ENCODE data around the gene CDK14. TPM values are rescaled to one million over a fixed set of nuclear protein-coding genes. Genes with fewer than 3 reads are reported as not detected.
A peak's percentile ranks its signal among the peaks of the same experiment; 100 is the strongest.

The CDK14 gene
- total RNA-seq, 1 donor, result 41.0 TPM

GRCh38 chr7:90850066-90850465, 253.9 kb downstream of the CDK14 start:
- no peak overlapping the region for H3K4me3 ChIP-seq (ENCODE audit: low read depth, low read length)
- TF ChIP-seq, protein P1, sequence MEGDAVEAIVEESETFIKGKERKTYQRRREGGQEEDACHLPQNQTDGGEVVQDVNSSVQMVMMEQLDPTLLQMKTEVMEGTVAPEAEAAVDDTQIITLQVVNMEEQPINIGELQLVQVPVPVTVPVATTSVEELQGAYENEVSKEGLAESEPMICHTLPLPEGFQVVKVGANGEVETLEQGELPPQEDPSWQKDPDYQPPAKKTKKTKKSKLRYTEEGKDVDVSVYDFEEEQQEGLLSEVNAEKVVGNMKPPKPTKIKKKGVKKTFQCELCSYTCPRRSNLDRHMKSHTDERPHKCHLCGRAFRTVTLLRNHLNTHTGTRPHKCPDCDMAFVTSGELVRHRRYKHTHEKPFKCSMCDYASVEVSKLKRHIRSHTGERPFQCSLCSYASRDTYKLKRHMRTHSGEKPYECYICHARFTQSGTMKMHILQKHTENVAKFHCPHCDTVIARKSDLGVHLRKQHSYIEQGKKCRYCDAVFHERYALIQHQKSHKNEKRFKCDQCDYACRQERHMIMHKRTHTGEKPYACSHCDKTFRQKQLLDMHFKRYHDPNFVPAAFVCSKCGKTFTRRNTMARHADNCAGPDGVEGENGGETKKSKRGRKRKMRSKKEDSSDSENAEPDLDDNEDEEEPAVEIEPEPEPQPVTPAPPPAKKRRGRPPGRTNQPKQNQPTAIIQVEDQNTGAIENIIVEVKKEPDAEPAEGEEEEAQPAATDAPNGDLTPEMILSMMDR (IDR thresholded peaks at IDR 0.05; ENCODE audit: insufficient read depth, low read depth, low read length), result no peak
- no peak for DNase-seq (ENCODE audit: low read depth)

DNA sequence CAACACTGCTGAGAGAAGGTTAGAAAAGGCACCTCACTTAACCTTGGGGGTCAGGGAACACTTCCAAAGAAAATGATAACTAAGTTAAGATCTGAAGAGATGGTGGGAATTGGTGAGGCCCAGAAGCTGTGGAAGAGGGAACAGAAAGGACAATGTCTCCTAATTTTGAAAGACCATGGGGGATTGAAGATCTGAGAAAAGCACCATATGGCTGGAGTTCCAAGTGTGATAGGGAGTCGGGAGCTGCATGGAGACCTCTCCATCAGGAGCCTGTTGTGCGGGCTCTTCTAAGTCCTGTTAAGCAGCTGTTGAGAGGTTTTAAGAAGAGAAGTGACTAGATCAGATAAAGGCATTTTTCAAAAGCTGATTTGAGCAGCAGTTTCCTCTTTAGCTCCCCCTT, 254.3 kb downstream of the CDK14 start:
- TF ChIP-seq, protein P1 (IDR thresholded peaks at IDR 0.05; ENCODE audit: insufficient read depth, low read depth, low read length), result no peak
- no peak for DNase-seq (ENCODE audit: low read depth)
- no peak overlapping the region for H3K4me3 ChIP-seq (ENCODE audit: low read depth, low read length)

DNA sequence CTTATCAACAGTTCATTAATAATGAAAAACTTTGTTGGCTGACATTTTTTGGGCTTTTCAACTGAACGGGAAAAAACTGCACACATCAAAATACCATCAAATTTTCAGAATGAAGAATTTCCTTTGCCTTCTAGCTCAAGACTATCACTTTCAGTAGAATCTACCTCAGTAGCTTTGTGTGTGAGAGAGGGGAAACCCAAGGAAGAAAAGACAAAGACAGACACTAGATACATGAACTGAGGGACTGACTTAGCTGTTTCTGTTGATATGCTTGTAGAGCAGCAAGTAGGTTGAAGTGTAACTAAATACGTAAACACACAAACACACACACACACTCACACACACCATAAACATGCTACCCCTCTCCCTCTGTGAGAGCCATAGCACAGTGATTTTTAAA, 257.1 kb downstream of the CDK14 start:
- TF ChIP-seq, protein P1 (IDR thresholded peaks at IDR 0.05; ENCODE audit: insufficient read depth, low read depth, low read length), result no peak
- no peak for DNase-seq (ENCODE audit: low read depth)
- H3K4me3 ChIP-seq (ENCODE audit: low read depth, low read length), result no peak overlapping the region

GRCh38 chr7:90856351-90857070, 260.4 kb downstream of the CDK14 start:
- H3K4me3 ChIP-seq (ENCODE audit: low read depth, low read length), result no peak overlapping the region
- DNase-seq (ENCODE audit: low read depth), result peak; percentile 11
- TF ChIP-seq, protein P1 (IDR thresholded peaks at IDR 0.05; ENCODE audit: insufficient read depth, low read depth, low read length), result no peak

DNA sequence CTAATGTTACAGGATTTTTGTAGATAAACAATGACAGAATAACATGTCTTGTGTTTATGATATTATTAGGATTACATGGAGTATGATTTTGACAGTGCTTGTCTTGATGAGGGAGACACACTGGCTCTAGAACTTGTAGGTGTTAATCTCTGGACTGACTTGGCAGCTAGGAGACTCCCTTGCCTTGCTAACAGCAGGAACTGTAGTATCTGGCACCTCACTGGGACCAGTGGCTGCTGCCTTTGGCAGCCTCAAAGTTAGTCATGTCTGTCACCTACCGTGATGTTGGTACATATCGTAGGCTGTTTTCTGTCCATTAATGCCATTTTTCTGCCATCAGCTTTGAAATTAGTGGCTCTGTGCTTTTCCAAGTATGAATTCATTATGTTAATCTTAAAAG, 261.5 kb downstream of the CDK14 start:
- H3K4me3 ChIP-seq (ENCODE audit: low read depth, low read length), result no peak overlapping the region
- TF ChIP-seq, protein P1 (IDR thresholded peaks at IDR 0.05; ENCODE audit: insufficient read depth, low read depth, low read length), result no peak
- no peak for DNase-seq (ENCODE audit: low read depth)

DNA sequence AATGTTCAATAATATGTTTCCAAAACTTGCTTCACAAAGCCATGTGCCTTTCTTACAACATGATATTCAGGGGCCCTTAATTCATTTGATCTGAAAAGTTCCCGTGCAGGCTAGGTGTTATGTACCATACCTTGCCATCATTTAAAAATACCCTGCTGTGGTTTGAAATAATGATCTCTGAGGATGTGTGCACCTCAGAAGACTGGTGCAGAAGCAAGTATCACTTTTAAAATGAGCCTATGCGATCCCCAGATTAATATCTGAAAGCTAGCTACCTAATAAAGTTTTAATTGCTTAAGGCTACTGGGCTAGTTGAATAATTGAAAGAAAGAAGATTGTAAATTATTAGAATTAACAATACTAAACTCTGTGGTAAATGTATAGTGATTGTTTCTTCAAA, 262.4 kb downstream of the CDK14 start:
- no peak for DNase-seq (ENCODE audit: low read depth)
- H3K4me3 ChIP-seq (ENCODE audit: low read depth, low read length), result no peak overlapping the region
- TF ChIP-seq, protein P1 (IDR thresholded peaks at IDR 0.05; ENCODE audit: insufficient read depth, low read depth, low read length), result no peak

DNA sequence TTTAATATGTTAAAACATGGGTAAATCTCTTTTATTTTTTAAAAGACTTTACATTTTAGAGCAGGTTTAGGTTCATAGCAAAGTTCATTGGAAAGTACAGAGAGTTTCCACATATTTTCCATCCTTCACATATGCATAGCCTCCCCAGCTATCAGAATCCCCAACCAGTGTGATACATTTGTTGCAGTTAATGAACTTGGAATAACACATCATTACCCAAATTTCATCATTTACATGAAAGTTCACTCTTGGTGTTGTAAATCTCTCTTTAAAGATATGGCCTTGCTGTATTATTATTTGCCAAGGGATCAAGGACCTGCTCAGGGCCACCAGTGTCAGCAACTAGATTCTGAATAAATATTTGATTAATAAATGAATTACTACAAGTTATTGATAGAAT, 263.4 kb downstream of the CDK14 start:
- no peak overlapping the region for H3K4me3 ChIP-seq (ENCODE audit: low read depth, low read length)
- no peak for DNase-seq (ENCODE audit: low read depth)
- TF ChIP-seq, protein P1 (IDR thresholded peaks at IDR 0.05; ENCODE audit: insufficient read depth, low read depth, low read length), result no peak
